Measurements from ENCODE around the gene KIF21A.
A peak's percentile ranks its signal among the peaks of the same experiment; 100 is the strongest.
"Not testable (repeated sequence)": the region's sequence is repeated elsewhere in the genome, so short reads cannot be mapped to it uniquely, and the experiment has no call there.

The KIF21A gene

GRCh38 chr12:39443081-39443928, at the start of gene KIF21A:
Gene KIF21A (minus strand): TSS chr12:39443120. CDS start chr12:39442970, 150 bp downstream.
- TF ChIP-seq, protein P1, sequence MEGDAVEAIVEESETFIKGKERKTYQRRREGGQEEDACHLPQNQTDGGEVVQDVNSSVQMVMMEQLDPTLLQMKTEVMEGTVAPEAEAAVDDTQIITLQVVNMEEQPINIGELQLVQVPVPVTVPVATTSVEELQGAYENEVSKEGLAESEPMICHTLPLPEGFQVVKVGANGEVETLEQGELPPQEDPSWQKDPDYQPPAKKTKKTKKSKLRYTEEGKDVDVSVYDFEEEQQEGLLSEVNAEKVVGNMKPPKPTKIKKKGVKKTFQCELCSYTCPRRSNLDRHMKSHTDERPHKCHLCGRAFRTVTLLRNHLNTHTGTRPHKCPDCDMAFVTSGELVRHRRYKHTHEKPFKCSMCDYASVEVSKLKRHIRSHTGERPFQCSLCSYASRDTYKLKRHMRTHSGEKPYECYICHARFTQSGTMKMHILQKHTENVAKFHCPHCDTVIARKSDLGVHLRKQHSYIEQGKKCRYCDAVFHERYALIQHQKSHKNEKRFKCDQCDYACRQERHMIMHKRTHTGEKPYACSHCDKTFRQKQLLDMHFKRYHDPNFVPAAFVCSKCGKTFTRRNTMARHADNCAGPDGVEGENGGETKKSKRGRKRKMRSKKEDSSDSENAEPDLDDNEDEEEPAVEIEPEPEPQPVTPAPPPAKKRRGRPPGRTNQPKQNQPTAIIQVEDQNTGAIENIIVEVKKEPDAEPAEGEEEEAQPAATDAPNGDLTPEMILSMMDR (IDR thresholded peaks at IDR 0.05; ENCODE audit: low read depth, low read length): peak; percentile 26
- peak; percentile 74 for DNase-seq (ENCODE audit: extremely low read depth, low read depth)

DNA sequence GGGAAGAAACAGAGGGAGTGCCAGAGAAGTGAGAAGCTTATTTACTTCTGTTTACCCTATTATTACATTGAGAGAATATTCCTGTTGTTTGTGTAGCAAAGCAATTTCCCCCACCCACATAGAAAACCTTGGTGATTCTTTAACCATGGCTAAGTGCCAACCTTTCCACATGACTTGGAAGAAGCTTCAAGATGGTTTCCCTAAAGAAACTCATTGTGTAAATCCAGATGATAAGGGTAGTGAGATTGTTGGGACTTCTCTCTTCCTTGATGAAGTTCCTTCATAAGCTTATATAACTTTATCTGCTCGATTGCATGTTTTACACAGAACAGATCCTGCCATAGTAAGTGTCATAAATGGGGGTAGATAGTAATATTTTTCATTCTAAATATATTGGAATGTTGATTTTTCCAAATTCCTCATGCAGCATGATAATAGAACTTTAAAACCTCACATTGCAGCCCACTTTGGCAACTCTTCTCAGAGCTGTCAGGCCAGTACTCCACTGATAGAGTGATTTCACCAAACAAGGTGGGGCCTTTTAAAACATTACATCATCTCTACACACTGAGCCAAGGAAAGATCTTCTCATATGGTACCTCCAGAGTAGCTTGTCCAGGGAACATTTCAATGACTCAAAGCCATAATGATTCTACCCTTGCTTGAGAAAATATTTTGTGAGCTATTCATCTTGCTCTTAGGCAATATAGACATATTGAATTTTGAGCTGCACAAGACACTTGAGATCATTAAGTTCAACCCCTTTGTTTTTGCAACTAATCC, 47.8 kb upstream of the KIF21A start:
- TF ChIP-seq, protein P1 (IDR thresholded peaks at IDR 0.05; ENCODE audit: low read depth, low read length): no peak
- no peak for DNase-seq (ENCODE audit: extremely low read depth, low read depth)

GRCh38 chr12:39483597-39483996, 40.7 kb upstream of the KIF21A start:
- TF ChIP-seq, protein P1 (IDR thresholded peaks at IDR 0.05; ENCODE audit: low read depth, low read length): no peak

GRCh38 chr12:39483042-39483441, 40.1 kb upstream of the KIF21A start:
- TF ChIP-seq, protein P1 (IDR thresholded peaks at IDR 0.05; ENCODE audit: low read depth, low read length): no peak
- no peak for DNase-seq (ENCODE audit: extremely low read depth, low read depth)

More at GRCh38 chr12:39483597-39483996, 40.7 kb upstream of the KIF21A start:
- no peak for DNase-seq (ENCODE audit: extremely low read depth, low read depth)

GRCh38 chr12:39476894-39477293, 34.0 kb upstream of the KIF21A start:
- TF ChIP-seq, protein P1 (IDR thresholded peaks at IDR 0.05; ENCODE audit: low read depth, low read length): no peak

DNA sequence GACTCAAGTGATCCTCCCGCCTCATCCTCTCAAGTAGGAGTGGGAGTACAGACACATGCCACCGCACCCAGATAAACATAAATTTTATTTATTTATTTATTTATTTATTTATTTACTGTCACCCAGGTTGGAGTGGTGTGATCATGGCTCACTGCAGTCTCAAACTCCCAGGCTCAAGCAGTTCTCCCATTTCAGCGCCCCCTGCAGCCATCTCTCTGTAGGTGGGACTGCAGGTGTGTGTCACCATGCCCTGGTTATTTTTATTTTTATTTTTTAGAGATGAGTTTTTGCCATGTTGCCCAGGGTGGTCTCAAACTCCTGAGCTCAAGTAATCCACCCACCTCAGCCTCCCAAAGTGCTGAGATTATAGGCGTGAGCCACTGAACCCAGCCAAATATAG, 33.2 kb upstream of the KIF21A start:
- TF ChIP-seq, protein P1 (IDR thresholded peaks at IDR 0.05; ENCODE audit: low read depth, low read length): no peak
- no peak for DNase-seq (ENCODE audit: extremely low read depth, low read depth)

More at GRCh38 chr12:39476894-39477293, 34.0 kb upstream of the KIF21A start:
- no peak for DNase-seq (ENCODE audit: extremely low read depth, low read depth)

DNA sequence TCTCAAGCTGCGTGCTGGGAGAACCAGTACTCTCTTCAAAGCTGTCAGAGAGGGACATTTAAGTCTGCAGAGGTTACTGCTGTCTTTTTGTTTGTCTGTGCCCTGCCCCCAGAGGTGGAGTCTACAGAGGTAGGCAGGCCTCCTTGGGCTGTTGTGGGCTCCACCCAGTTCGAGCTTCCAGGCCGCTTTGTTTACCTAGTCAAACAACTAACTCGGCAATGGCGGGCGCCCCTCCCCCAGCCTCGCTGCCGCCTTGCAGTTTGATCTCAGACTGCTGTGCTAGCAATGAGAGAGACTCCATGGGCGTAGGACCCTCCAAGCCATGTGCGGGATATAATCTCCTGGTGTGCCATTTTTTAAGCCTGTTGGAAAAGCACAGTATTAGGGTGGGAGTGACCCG, 32.2 kb upstream of the KIF21A start:
- DNase-seq (ENCODE audit: extremely low read depth, low read depth): not testable (repeated sequence)

Measured in AG09319 (cell line).